RCC 7860 (cell line): Measurements from ENCODE around the gene PAX1.

Experiments used
- DNase-seq: peaks from one replicate; pipeline ENCODE4 v3.0.0-alpha.2; 2015; ENCODE audit warnings: low spot score
- FAIRE-seq: peaks from 2 replicates; lab custom pipeline; 2012; peaks lifted over from hg19 to GRCh38; lab: Jason Lieb, UNC

Gene PAX1

GRCh38 chr20:21725892-21726291 lies 20.4 kb downstream of the PAX1 start:
- DNase-seq (no peak), FAIRE-seq (no peak)

- DNase-seq (no peak), FAIRE-seq (no peak)
Measured at GRCh38 chr20:21729316-21729715, 23.9 kb downstream of the PAX1 start.

GRCh38 chr20:21739161-21739560 lies 33.7 kb downstream of the PAX1 start:
- DNase-seq (no peak), FAIRE-seq (no peak)

- DNase-seq (no peak), FAIRE-seq (no peak)
Measured at GRCh38 chr20:21739682-21740081, 34.2 kb downstream of the PAX1 start.

GRCh38 chr20:21741266-21741665 lies 35.8 kb downstream of the PAX1 start:
- DNase-seq = no peak
- no peak for FAIRE-seq

GRCh38 chr20:21762646-21763045 lies 57.2 kb downstream of the PAX1 start:
- no peak for FAIRE-seq
- DNase-seq = no peak

GRCh38 chr20:21767200-21767738 lies 61.8 kb downstream of the PAX1 start:
- FAIRE-seq (no peak), DNase-seq (no peak)

GRCh38 chr20:21767739-21768223 lies 62.3 kb downstream of the PAX1 start:
- FAIRE-seq = no peak
- no peak for DNase-seq
